ENCODE results near the gene SUN5.

- TF ChIP-seq POLR2A (IDR thresholded peaks at IDR 0.05) = no peak
- TF ChIP-seq, protein P1, sequence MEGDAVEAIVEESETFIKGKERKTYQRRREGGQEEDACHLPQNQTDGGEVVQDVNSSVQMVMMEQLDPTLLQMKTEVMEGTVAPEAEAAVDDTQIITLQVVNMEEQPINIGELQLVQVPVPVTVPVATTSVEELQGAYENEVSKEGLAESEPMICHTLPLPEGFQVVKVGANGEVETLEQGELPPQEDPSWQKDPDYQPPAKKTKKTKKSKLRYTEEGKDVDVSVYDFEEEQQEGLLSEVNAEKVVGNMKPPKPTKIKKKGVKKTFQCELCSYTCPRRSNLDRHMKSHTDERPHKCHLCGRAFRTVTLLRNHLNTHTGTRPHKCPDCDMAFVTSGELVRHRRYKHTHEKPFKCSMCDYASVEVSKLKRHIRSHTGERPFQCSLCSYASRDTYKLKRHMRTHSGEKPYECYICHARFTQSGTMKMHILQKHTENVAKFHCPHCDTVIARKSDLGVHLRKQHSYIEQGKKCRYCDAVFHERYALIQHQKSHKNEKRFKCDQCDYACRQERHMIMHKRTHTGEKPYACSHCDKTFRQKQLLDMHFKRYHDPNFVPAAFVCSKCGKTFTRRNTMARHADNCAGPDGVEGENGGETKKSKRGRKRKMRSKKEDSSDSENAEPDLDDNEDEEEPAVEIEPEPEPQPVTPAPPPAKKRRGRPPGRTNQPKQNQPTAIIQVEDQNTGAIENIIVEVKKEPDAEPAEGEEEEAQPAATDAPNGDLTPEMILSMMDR (IDR thresholded peaks at IDR 0.05) = no peak
- TF ChIP-seq POLR2AphosphoS5 (IDR thresholded peaks at IDR 0.05) = no peak
- no peak for TF ChIP-seq EP300 (IDR thresholded peaks at IDR 0.05)
Measured at GRCh38 chr20:32993496-32994050, 10.7 kb downstream of the SUN5 start.
